Measurements from ENCODE around the gene TSC1.

The TSC1 gene

DNA sequence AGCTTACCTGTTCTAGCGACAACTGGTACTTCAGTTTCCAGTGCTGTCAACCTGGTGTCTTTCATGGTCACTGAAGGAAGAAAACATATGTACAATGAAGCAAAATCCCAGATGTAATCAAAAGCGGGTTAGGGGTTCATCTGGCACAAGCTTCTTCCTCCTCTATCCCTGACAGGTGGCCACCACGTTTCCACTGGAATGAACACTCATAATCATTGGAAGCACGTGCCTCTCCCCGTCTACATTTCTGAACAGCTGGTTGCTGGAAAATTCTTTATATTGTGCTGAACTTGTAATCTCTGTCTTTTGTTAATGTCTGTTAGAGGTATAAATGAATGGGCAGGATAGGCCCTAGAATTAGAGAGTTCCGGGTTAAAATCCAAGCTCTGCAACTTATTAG is 9.4 kb downstream of the TSC1 start:
- H3K4me3 ChIP-seq (ENCODE audit: low read length): no peak overlapping the region
- no peak for DNase-seq (ENCODE audit: low read depth)
- TF ChIP-seq, protein P1, sequence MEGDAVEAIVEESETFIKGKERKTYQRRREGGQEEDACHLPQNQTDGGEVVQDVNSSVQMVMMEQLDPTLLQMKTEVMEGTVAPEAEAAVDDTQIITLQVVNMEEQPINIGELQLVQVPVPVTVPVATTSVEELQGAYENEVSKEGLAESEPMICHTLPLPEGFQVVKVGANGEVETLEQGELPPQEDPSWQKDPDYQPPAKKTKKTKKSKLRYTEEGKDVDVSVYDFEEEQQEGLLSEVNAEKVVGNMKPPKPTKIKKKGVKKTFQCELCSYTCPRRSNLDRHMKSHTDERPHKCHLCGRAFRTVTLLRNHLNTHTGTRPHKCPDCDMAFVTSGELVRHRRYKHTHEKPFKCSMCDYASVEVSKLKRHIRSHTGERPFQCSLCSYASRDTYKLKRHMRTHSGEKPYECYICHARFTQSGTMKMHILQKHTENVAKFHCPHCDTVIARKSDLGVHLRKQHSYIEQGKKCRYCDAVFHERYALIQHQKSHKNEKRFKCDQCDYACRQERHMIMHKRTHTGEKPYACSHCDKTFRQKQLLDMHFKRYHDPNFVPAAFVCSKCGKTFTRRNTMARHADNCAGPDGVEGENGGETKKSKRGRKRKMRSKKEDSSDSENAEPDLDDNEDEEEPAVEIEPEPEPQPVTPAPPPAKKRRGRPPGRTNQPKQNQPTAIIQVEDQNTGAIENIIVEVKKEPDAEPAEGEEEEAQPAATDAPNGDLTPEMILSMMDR (conservative IDR thresholded peaks at IDR 0.05; ENCODE audit: low read depth, low read length): no peak

DNA sequence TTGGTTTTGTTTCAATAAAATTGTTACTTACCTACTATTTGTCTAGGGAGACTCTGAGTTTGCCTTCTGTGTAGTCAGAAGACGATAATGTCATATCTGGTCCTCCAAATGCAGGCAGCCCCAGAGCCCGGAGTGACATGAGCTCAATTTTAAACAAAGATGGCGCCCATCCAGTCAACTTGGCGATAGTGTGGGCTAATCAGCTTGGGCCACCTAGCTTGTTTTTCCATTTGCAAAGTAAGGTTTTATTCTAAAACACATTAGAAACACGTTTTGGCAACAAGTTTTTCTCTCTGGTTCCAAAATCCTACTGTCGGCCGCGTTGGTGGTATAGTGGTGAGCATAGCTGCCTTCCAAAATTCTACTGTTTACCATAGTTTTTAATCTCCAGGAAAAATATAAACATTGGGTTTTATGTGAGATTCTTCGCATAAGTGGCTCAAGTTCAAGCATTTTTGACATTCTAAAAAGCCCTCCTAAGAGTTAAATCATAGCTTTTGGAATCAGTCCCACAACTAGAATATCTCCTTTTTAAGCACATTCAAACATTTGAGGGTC is 13.2 kb downstream of the TSC1 start:
- H3K4me3 ChIP-seq (ENCODE audit: low read length): no peak overlapping the region
- TF ChIP-seq, protein P1 (conservative IDR thresholded peaks at IDR 0.05; ENCODE audit: low read depth, low read length): no peak
- no peak for DNase-seq (ENCODE audit: low read depth)

DNA sequence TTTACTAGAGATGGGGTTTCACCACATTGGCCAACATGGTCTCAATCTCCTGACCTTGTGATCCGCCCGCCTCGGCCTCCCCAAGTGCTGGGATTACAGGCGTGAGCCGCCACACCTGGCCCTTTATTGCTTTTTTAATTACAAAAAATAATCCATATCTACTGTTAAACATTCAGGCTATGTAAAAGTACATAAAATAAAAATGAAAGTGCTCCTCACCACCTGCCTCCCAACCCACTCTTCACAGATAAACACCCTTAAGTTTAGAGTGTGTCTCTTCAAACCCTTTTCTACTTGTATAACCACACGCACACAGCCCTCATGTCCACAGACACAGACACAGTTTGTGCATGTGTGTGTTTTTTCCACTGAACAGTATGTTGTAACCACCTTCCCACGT is 16.7 kb downstream of the TSC1 start:
- H3K4me3 ChIP-seq (ENCODE audit: low read length): no peak overlapping the region
- TF ChIP-seq, protein P1 (conservative IDR thresholded peaks at IDR 0.05; ENCODE audit: low read depth, low read length): no peak
- DNase-seq (ENCODE audit: low read depth): no peak

DNA sequence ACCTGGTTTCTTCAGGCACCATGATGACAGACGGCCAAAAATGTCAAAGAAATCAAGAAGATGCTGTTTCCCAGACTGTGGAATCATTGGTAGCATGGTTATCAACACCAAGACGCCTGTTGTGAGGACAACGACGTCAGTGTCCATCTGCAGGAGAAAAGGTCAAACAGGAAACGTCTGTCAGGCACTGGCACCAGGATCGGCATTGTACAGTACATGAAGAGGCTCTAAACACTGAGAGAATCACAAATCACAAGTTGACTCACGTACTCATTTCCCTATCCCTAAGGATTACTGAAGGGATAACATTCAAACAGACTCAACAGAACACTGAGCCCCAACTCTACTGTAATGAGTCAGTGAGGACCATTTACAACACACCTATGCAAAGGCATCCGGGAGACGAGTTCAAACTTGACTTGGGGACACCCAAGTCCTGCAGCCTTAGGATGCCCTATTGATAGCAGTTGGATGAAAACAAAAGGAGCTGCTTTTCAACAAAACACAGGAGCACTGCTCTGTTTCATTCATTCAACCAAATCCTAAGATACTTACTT is 21.0 kb downstream of the TSC1 start:
- no peak for DNase-seq (ENCODE audit: low read depth)
- TF ChIP-seq, protein P1 (conservative IDR thresholded peaks at IDR 0.05; ENCODE audit: low read depth, low read length): no peak
- H3K4me3 ChIP-seq (ENCODE audit: low read length): no peak overlapping the region

DNA sequence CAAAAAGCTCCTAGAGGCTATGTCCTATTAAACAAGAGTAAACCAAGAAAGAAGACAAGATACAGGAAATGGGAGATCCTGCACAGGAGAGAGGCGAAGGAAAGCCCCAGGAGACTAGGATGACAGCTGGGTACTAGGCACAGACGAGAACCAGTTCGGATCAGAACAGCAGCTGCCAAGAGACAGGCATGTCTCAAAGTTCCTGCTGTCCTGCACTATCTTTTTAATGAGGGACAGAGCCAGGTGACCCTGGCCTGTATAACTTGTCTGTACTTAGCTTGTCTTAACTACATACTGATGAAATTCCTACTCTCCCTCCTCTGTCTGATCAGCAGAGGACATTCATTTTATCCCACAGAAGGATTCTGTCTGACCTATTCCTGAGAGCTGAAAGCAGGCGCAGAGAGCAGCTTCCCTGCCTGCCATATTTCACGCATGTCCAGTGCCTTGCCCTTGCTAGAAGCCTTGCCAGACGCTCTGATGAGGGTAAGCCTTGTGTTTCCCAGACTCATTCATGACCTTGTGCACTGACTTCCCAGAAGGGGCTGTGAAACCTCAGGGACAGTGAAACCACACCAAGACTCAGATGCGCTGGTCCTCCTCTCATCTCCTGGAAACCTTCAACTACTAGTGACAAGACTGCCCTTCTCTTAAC is 24.7 kb downstream of the TSC1 start:
- H3K4me3 ChIP-seq (ENCODE audit: low read length): no peak overlapping the region
- TF ChIP-seq, protein P1 (conservative IDR thresholded peaks at IDR 0.05; ENCODE audit: low read depth, low read length): no peak
- DNase-seq (ENCODE audit: low read depth): no peak

DNA sequence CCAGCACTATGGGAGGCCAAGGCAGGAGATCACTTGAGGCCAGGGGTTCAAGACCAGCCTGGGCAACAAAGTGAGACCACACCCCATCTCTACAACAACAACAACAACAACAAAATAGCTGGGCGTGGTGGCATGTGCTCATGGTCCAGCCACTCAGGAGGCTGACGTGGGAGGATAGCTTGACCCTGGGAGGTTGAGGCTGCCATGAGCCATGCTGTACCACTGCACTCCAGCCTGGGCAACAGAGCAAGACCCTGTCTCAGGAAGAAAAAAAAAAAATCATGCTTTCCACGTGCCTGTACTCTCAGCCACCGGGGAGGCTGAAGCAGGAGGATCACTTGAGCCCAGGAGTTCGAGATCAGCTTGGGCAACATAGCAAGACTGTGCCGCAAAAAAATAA is 29.5 kb downstream of the TSC1 start:
- DNase-seq (ENCODE audit: low read depth): no peak
- TF ChIP-seq, protein P1 (conservative IDR thresholded peaks at IDR 0.05; ENCODE audit: low read depth, low read length): no peak
- H3K4me3 ChIP-seq (ENCODE audit: low read length): no peak overlapping the region

DNA sequence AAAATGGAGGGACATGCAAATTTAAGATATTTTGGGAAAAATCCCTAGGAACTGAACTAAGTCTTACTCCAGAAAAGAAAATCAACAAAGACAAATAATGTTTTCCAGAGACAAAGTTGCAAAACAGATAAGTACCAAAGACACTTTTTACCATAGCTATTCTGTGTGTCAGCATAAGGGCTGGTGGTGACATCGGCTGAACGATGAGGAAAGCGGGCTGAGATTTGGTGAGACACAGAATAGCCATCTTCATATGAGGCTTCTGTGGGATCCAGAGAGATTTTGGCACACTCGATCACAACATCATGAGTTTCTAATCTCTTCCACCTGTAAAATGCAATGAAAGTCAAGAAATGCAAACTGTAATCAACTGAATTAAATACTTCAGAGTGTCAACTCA is 32.3 kb downstream of the TSC1 start:
- TF ChIP-seq, protein P1 (conservative IDR thresholded peaks at IDR 0.05; ENCODE audit: low read depth, low read length): no peak
- DNase-seq (ENCODE audit: low read depth): no peak
- H3K4me3 ChIP-seq (ENCODE audit: low read length): no peak overlapping the region
